NCI-H345 (cell line): ENCODE measurements around the gene PDE8A.
"Not testable (repeated sequence)": the region's sequence is repeated elsewhere in the genome, so short reads cannot be mapped to it uniquely, and the experiment has no call there.

Source experiments
- DNase-seq: peaks from one replicate; lab custom pipeline; 2025; lab: John Stamatoyannopoulos, UW

Gene PDE8A

DNA sequence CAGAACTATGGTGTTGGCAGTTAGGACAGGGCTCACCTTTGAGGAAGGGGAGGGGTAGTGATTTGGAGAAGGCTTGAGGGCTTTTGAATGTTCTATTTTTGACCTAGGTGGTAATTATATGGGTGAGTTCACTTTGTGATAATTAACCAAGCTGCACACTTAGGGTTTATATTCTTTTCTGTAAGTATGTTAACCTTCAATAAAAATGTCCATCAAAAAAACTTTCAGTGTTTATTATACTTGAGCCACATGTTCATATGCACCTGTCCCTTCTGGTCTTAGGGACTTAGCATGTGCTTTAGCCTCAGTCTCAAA, 28.4 kb downstream of the PDE8A start:
- no peak for DNase-seq

DNA sequence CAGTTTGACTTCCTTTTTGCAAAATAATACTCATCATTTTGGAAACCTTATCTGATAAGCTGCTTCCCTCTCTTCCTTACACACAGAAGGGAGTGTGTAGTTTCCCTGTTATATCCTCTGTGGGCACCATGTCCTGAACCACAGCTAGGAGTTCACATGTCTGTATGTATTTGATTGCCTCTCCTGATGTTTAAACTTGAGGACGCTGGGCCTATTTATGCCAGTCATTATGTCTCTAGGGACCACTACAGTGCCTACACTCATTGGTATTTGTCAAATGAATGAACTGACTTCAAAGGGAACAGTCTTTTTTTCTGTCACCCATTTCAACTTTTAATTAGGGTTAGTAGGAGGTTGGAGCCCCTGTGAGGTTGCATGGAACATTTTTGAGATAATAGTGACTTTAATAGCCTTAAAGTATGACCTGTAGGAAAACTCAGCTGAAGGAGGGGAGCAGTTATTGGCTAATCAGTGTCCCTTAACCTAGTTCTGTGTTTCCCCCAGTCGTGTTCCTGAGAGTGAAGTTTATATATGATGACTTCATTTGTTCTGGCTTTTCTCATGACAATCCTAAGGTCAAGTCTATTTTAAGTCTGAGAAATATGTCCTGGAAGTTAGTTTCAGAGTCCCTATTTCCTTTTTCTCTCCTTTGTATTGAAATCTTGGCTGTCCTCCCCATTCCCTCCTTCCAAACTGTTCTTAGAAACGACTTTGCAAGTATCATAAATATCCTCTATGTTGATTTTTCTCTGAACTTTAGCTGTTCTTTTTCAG, 28.9 kb downstream of the PDE8A start:
- DNase-seq: peak; percentile 10

- no peak for DNase-seq
Observed at GRCh38 chr15:85011160-85011571, 29.5 kb downstream of the PDE8A start.

- not testable (repeated sequence) for DNase-seq
Observed at GRCh38 chr15:85011724-85012123, 30.1 kb downstream of the PDE8A start.

DNA sequence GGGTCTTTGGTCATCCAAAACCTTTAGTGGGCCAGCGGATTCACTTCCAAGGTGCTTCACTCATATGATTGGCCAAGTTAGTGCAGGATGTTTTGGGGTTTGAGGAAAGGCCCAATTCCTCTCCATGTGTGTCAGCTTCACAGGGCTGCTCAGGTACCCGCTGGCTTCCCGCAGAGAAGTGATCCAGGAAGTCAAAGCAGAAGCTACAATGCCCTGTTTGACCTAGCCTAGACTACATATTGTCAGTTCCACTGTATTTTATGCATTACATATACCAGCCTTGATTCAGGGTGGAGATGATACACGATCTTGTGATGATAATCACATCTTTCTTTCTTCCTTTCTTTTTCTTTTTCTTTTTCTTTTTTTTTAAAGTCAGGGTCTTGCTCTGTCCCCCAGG, 32.1 kb downstream of the PDE8A start:
- DNase-seq: no peak

- no peak for DNase-seq
Observed at GRCh38 chr15:85014932-85015331, 33.3 kb downstream of the PDE8A start.

GRCh38 chr15:85016275-85016674, 34.6 kb downstream of the PDE8A start:
- DNase-seq: no peak

DNA sequence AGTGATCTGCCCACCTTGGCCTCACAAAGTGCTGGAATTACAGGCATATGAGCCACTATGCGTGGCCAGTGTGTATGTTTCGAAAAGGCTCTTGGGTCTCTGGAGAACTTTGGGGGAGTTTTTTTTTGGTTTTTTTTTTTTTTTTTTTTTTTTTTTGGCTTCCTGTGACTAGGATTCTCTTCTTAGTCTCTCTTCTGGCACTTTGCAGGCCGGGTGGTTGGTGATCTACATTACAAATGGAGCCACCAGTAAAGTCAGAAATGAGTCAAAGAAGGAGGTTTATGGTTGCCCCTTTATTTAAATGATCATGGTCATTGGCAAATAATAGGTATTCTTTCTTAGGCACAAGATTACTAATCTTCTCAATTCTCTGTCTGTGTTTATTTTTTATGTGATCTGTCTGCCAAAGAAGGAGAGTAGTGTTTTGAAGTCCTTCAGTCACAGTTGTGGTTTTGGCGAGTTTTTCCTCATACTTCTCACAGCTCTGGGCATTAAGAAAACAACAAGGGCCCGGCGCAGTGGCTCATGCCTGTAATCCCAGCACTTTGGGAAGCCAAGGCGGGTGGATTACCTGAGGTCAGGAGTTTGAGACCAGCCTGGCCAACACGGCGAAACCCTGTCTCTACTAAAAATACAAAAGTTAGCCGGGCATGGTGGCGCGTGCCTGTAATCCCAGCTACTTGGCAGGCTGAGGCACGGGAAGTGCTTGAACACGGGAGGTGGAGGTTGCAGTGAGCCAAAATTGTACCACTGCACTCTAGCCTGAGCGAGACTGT, 38.3 kb downstream of the PDE8A start:
- DNase-seq: no peak

- DNase-seq: no peak
Observed at GRCh38 chr15:85021409-85021808, 39.8 kb downstream of the PDE8A start.

DNA sequence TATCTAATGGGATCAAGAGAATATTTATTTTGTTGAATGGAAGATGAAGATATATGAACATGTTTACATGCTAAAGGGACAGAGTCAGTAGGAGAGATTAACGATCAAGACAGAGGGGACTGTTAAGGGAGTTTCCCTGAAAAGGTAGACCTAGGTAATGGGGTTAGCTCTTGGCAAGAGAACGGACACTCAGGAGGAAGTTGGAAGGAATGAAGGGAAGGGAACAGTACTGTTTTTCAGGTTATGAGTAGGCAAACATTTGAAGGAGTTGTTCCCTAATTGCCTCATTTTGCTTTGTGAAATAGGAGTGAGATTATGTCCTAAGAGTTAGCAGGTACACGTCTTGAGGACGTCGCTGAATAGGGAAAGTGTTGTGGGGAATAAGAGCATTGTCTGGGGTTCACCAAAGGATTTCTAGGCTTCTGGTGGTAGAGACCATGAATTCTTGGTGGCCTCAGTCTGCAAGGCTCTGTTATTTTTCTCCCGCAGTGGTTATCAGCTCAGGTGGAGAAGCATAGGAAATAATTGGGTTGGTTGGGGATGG, 41.3 kb downstream of the PDE8A start:
- DNase-seq: no peak

GRCh38 chr15:85024003-85024402, 42.3 kb downstream of the PDE8A start:
- DNase-seq: no peak

DNA sequence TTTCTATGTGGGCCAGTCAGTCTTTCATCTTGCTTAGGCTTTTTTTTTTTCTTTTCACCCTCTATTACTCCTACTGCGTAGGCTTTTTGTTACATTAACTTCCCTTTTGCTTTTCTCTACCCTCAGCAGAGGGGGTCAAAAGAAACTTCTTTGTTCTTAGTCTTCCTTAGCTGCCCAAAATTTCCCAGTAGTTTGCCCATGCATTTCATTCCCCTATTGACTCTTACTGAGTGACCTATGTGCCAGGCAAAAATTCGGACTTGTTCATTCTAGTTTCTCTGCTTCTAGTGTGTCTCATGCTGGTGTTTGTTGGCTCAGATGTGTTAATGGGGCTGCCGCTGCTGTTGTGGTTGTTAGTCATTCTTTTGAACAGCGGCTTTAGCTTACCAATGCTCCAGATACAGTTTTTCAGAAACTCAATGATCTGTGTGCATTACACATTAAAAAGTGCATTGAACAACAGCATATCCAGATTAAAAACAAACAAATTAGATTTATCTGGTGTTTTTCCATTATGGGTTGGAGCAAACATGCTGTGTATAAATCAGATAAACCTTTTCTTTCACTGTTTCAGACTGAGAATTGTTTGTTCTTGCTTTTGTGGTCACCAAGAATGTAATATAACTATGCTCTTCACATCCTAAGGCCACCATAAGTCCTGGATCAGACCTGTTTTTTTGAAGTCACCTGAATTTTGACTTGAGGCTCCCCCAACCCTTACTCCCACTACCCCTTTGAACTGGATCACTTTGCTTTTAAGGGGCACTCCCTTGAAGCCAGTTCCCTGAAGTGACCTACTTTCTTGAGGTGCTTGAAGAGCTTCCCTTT, 43.1 kb downstream of the PDE8A start:
- DNase-seq: no peak

GRCh38 chr15:85025516-85026251, 44.0 kb downstream of the PDE8A start:
- DNase-seq: no peak

DNA sequence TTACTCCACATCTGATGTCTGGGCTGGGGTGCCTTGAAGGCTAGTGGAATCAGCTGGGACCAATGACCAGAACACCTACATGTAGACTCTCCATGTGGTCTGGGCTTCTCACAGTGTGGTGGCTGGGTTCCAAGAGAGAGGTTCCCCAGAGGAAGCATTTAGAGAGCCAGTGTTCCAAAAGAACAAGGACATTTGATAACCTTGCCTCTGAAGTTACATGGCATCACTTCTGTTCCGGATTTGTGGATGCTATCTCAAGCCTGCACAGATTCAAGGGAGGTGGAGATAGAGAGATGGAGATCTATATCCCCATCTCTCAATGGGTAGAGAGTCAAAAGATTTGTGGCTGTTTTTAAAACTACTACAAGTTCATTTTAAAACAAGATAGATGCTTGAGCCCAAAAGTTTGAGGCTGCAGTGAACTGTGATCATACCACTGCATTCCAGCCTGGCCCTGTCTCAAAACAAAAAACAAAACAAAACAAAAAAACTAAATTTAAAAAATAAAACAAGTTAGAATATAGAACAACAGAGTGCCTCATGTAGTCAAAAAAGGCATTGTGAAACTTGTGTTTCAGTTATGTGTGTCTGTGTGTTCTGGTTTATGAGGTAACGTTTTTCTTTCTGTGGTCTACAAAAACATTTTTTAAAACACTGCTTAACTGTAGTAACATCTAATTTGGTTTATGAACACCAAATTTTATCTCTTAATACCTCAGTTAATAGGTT, 44.8 kb downstream of the PDE8A start:
- DNase-seq: no peak

GRCh38 chr15:85027033-85027380, 45.4 kb downstream of the PDE8A start:
- DNase-seq: no peak

DNA sequence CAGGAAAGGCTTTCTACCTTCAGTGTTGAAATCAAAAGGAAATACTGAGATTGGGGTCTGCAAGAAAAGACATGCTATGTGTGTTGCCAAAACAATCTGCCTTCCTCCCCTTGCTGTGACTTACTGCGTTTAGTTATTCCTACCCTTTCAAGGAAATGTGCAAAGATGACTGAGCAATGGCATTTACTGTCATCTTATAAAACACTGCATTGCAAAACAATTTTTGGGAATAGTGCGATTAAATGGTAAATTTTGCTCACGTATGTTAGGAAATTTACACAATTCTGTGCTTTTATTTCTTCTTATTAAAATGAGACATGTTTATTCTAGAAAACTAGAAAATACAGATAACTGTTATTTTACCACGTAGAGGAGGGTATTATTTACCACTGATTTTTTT, 45.8 kb downstream of the PDE8A start:
- DNase-seq: no peak

GRCh38 chr15:85028416-85028815, 46.8 kb downstream of the PDE8A start:
- no peak for DNase-seq

- no peak for DNase-seq
Observed at GRCh38 chr15:85029221-85029620, 47.6 kb downstream of the PDE8A start.

GRCh38 chr15:85030301-85030929, 48.8 kb downstream of the PDE8A start:
- no peak for DNase-seq

- no peak for DNase-seq
Observed at GRCh38 chr15:85031086-85031943, 49.7 kb downstream of the PDE8A start.
